CD4-positive, alpha-beta T cell treated with Interleukin-6 at 100 ng/mL for 8 hours (primary cell): Measurements from ENCODE around the gene TCF20.
A peak's percentile ranks its signal among the peaks of the same experiment; 100 is the strongest.

Experiments used
- DNase-seq: peaks from one replicate; pipeline ENCODE4 v3.0.0-alpha.2; 2020; ENCODE audit warnings: mixed read lengths, low spot score

Gene TCF20

GRCh38 chr22:42270510-42271190 lies at the start of gene TCF20:
Gene TCF20 (minus strand): TSS chr22:42270653. CDS start chr22:42215305, 55,348 bp downstream.
- peak; percentile 74 for DNase-seq

- no peak for DNase-seq
These were observed 48.9 kb upstream of the TCF20 start for GRCh38 chr22:42319386-42319785.

DNA sequence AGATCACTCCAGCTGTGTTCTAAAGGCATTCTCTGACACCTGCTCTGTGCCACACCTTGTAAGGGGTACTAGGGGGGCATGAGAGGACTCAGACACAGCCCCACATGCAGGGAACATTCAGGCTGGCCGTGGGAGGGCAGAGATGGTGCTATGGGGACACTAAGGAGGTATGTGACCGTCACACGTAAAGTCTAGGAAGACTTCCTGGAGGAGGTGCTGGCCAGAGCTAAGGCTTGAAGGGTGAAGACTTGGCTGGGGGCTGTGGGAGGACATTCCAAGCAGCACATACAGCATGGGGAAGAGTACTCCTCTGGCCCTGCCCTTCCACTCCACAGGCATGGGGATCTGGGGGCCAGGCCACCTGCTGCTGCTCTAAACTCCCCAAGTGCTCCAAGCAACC lies 48.5 kb upstream of the TCF20 start:
- no peak for DNase-seq

DNA sequence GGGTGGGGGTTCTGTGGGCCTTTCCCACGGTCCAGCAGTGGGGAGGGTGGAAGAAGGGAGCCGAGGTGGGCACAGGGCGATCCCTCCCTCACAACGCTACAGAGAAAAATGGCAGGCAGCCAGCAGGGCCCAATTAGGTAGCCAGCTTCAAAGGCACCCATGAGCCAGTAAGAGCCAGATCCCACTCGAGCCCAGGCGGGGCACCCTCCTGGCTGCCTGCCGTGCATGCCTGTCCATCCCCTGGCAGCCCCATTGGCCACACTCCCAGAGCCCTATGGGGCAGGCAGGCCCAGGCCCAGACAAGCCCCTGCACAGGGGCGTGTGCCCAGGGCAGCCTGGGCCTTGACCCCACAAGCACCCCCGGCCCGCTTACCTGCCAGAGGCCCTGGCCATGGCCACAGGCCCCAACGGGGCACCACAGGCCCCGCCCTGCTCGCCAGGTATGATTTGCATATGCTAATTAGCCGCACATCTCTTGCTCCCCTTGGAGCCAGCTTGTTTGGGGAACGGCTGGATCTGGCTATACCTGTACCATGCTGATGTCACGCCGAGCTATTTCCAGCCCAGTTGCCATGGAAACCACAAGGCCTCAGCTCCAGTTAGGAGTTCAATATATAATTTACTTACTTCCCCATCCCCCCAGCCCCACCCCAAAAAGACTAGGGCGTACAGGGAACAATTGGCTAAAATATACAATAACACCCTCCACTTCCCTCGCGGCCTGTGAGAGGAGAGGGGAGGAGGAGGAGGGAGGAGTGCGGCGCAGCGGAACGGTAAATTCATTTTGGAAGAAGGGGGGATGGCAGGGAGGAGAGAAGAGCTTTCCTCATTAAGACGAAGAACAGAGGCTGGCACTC lies 47.5 kb upstream of the TCF20 start:
- DNase-seq: no peak

DNA sequence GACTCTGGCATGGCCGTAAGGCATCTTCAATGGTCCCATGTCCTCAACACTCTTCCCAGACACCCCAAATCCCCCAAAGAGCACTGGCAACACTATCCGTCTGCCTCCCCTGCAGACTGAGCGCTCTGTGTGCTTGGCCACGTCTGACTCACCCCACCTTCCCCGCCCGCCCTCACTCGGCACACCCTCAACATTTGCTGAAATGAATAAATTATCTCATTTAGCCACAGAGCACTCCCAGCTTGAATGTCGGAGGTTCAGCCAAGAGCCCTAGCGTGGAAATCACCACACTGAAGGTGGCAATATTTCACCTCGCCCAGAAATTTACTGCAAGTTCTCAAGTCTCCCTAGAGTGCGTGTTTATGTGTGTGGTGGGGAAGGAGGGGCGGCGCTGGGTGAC lies 46.6 kb upstream of the TCF20 start:
- DNase-seq: peak; percentile 49

DNA sequence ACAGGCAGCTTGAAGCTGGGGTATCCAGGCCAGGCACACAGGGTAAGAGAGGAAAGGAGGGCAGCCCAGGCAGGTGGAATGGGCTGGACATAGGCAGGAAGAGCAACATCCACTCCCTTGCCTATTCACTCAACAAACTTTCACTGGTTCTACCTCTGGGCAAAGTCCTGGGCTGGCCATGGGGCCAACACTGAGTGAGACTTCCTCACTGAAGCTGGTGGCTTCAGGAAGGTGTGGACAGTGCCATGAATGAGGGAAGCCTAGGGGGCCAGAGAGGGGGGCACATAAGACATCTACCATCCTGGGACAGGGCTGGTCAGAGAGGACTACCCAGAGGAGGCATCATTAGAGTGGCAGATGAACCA lies 44.9 kb upstream of the TCF20 start:
- DNase-seq: no peak

- peak; percentile 34 for DNase-seq
These were observed 44.4 kb upstream of the TCF20 start for GRCh38 chr22:42314709-42315391.

GRCh38 chr22:42313804-42314581 lies 43.5 kb upstream of the TCF20 start:
- peak; percentile 47 for DNase-seq

GRCh38 chr22:42313204-42313603 lies 42.8 kb upstream of the TCF20 start:
- no peak for DNase-seq

DNA sequence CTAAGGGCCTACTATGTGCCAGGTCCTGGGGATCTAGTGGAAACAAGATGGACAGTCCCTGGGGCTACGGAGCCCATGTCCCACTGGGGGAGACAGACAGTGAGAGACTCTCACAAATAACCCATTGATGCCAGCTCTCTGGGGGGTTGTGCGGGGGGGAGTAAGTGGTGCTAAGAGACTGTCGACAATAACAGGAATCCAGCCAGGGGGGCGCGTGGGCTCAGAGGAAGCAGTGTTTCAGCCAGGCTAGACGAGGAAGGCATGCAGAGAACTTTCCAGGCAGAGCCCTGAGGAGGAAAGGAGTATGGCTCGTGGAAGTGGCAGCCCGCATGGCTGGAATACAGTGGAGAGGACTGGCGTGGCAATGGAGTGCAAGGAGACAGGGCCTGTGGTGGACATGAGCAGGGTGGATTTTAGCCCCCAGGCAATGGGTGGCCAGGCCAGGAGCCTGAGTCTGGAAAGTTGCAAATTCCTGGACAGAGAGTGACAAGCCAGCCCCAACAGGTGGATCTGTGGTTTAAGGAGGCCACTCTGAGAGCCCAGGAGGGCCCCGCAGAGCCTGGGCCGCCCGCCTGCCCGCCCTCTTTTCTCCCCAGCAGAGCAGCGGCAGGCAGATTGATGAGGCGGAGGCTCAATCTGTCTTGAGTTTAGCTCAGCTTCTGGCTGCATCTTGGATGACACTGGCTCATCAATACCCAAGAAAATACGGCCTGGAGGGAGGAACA lies 40.0 kb upstream of the TCF20 start:
- no peak for DNase-seq

- DNase-seq: no peak
These were observed 39.4 kb upstream of the TCF20 start for GRCh38 chr22:42309865-42310264.

- DNase-seq: no peak
These were observed 38.5 kb upstream of the TCF20 start for GRCh38 chr22:42308892-42309468.

DNA sequence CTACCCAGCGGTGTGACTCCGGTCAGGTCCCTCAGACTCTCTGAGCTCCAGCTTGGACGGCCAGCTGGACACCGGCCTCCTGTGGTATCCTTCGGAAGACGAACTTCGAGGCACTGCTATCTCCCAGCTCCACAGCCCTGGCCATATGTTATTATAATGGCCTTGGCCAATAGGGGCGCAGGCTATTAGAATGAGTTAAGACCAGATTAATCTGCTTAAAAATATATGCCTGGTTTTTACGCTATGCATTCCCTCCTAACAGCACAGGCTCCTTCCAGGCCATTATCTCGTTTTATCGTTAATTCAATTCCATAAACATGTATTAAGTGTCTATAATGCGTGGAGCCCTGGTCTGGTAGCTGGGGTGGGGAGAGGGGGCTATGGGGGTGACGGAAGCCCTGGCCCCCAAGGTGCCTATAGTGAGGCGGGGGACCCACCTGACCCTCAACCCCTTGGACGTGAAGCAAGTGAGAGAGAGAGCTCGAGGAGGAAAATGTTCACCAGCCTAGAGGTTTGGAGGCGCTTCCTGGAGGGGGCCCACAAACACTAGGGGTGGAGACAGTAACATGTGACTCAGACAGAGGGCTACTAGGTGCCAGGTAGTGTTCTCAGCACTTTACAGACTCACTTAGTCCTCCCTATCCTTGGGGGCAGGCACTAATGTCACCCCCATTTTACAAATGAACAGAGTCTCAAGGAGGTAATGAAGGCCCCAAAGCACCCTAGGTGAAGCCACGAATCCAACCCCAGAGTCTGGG lies 37.5 kb upstream of the TCF20 start:
- DNase-seq: no peak

DNA sequence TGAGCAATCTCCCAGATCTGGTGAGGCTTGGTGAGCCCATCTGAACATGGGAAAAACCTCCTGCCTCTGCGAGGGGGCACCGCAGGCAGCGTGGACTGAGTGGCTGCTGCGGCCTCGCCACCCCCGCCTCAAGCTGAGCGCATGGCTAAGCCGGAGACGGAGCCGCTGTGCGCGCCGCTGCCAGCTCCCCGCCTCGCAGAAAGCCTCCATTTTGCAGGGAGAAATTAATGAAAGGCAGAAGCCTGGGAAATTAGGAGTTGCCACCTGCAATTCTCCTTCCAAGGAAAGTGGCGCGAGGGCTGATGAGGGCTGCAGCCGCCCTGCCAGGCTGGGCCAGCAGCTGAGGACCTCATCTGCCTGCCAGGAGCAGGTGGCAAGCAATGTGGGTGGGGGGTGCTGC lies 35.6 kb upstream of the TCF20 start:
- no peak for DNase-seq

GRCh38 chr22:42304324-42304790 lies 33.9 kb upstream of the TCF20 start:
- no peak for DNase-seq

GRCh38 chr22:42303396-42304323 lies 33.2 kb upstream of the TCF20 start:
- no peak for DNase-seq

GRCh38 chr22:42301742-42302102 lies 31.3 kb upstream of the TCF20 start:
- DNase-seq: no peak

DNA sequence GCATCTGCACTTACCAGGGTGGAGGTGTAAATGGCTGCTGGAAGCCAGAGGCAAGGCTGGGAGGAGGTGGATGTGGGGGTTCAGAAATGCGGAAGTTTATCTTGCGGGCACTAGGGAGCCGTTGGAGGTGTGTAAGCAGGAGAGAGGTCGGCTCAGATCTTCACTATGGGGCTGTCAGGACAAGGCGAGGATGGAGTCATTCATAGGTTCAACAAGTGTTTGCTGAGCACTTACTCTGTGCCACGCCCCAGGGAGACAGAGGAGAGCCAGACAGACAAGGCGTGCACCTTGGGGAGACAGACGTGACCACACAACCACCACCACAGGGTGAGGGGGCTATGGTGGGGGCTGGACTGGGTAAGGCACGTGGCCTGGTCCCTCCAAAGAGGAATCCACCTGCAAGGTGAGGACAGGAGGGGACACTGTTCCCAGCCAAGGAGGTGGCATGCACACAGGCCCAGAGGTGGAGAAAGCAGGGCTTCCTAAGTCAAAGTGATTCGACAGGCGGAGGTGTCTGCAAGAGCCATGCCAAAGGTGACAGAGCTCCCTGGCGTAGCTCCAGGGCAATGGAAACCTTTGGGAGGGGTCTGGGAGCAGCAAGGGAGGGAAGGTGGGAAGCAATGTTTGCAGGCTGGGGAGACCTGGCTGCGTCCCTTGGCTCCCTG lies 30.8 kb upstream of the TCF20 start:
- no peak for DNase-seq
